M059J (cell line): Measurements from ENCODE around the gene CEP192. TPM values are rescaled to one million over a fixed set of nuclear protein-coding genes. Genes with fewer than 3 reads are reported as not detected.

Experiments used
- DNase-seq: peaks from one replicate; pipeline ENCODE4 v3.0.0-alpha.2; 2012; ENCODE audit warnings: low read depth
- total RNA-seq: library from RNA; depleted of rRNA; stranded (reverse); fragments of >200 nt; shearing (Covaris generic); gene quantifications from 2 replicates; pipeline ENCODE4 v1.2.3, GENCODE V29; 2014; rRNA removed

CEP192 gene
- total RNA-seq, 1 experiment from 2014 or later: 26.1 TPM

DNA sequence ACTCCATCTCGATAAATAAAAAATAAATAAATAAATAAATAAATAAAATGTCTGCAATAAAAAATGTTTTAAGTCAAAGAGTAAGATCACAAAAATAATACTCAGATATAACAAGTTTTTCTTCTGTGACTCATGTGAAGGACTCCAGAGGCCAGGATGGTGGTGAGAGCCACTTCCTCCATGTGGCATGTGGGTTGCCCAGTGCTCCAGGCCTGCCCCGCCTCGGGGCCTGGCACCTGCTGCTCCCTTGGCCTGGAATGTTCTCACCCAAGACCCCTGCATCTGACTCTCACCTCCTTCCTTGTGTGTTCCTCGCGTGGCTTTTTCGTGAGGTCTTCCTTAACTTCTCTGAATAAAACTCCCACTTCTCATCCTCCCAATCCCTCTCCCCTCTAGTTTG is 150.0 kb downstream of the CEP192 start:
- DNase-seq: peak; percentile 33

DNA sequence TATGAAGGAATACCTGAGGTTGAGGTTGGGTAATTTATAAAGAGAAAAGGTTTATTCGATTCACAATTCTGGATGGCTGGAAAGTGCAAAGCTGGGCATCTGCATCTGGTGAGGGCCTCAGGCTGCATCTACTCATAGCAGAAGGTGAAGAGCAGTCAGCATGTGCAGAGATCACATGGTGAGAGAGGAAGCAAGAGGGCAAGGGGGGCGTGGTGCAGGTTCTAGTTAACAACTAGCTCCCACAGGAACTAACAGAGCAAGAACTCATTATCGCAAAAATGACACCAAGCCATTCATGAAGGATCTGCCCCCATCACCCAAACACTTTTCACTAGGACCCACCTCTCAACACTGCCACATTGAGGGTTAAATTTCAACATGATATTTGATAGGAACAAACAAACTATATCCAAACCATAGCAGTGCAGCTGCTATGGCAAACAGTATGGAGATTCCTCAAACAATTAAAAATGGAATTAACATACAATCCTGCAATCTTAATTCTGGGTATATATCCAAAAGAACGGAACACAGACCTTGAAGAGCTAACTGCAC is 154.6 kb downstream of the CEP192 start:
- no peak for DNase-seq

DNA sequence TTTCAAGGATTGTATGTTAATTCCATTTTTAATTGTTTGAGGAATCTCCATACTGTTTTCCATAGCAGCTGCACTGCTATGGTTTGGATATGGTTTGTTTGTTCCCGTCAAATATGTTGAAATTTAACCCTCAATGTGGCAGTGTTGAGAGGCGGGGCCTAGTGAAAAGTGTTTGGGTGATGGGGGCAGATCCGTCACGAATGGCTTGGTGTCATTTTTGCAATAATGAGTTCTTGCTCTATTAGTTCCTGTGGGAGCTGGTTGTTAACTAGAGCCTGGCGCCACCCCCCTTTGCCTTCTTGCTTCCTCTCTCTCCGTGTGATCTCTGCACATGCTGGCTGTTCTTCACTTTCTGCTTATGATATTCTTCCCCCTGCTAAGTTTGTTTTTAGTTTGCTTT is 156.0 kb downstream of the CEP192 start:
- DNase-seq: no peak

DNA sequence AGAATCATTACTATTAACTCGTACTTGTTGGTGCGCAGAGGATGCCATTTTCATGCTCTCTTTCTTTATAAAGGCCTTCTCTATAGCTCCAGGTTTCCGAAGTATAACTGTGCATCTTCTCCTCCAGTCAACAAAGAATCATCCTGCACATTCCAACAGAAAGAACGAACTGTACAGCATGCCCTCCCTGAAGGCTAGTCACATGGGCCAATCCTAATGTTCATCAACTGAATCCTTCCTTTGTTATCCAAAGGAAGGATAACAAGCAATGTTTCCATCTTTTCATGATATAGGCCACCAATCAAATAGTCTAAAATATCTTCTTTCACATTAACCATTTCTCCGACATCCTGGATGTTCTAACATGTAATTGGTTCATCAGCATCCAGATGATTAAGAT is 160.5 kb downstream of the CEP192 start:
- no peak for DNase-seq

DNA sequence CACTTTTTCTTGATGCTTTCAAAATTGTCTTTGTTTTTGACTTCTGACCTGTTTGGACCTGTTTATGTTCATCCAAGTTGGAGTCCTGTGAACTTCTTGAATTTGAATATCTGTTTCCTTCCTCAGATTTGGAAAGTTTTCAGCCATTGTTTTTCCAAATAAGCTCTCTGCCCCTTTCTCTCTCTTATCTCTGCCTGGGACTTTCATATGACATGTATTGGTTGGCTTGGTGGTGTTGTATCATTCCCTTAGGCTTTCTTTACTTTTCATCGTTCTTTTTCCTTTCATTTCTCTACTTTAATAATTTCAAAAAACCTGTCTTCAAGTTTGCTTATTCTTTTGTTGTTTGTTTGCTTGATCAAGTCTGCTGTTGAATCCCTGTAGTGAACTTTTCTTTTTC is 167.3 kb downstream of the CEP192 start:
- no peak for DNase-seq

DNA sequence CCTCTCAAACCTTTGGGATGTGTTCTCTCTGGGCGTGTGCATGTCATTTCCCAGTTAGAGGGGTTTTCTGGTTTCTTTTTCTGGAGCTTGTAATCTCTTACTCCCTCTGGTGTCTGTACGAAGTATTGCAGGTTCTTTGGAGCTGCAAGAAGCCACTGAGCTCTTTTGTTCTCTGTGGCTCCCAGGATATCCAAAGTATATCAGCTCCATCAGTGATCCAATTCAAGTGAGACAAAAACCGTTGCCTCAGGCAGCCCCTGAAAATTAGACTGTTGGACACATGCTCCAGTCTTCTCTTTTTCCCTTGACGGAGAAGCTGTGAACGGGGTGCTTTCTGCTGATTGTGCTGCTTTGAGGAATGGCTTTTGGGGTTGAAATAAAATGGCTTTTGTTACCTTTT is 168.4 kb downstream of the CEP192 start:
- DNase-seq: peak; percentile 62

DNA sequence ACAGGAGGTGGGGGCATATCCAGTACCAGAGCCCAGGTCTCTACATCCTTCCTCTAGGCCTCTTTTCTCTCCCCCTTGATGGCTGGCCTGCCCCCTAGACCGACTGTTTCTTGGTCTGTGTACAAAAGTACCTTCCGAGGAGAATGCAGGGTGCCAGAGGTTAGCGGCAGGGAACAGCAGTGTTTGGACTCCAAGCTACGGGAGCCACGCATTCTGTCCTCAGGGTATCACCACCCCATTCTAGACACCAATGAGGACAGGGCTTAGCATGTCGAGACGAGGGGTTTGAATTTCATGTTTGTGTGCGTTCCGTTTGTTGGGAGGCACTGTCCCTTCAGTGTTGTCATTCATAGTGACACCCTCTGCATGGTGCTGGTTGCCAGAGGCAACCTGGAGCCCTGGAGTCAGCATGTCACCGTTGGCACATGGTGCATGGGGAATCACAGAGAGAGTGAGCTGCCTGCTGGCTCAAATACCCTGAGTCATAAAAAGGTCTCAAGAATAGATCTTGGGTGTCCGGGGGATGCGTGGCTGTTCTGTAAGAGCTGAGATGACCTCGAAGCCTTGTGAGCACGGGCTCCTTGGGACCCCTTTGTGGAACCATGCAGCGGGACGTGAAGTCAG is 170.2 kb downstream of the CEP192 start:
- no peak for DNase-seq

DNA sequence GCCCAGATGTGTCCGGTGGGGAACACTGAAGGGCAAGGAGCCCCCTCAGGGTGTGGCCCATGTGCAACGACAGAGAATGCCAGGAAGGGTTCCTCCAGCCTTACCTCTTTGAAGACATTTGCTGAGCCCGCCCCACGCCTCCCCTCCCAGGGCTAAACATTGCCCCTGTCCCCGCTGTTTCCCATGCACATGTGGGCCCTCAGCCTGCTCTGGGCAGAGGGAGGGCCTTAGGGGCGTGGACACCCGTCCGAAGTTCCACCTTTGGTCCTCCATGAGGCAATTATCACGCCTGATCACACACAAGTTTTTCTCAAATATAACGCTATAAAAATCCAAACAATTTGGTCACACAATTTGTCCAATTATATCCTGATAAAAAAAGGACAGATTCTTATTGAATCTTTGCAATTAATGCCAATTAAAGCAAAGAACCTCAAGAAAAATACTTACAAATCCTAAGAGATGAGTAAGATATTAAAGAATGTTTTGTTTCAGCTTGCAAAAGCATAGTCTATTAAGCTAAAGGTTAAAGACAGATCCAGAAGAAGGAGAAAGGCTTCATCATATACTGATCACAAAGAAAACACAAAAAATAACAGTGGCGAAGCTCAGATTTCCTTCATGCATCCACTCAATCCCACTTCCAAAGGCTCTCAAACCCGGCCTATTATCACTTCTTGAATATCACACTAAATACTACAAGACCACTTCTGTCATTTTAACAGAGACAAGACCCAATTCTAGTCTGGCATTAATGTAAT is 172.2 kb downstream of the CEP192 start:
- DNase-seq: no peak

DNA sequence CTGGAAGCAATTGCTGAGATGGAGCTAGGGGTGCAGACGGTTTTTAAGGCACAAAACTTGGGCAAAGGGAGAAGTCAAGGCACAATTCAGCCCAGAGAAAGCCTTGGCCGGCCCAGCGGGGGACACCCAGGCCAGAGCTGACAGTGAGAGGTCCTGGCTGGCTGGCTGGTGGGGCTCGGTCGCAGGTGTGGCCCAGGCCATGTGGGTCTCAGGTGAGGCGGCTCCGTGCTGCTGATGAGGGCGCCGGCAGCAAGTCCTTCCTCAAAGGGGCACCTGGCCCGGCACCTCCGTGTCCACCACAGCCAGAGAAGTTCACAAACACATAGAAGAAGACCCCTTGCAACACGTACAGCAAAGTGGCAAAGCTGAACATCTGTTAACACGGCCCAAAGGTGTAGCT is 173.2 kb downstream of the CEP192 start:
- no peak for DNase-seq

DNA sequence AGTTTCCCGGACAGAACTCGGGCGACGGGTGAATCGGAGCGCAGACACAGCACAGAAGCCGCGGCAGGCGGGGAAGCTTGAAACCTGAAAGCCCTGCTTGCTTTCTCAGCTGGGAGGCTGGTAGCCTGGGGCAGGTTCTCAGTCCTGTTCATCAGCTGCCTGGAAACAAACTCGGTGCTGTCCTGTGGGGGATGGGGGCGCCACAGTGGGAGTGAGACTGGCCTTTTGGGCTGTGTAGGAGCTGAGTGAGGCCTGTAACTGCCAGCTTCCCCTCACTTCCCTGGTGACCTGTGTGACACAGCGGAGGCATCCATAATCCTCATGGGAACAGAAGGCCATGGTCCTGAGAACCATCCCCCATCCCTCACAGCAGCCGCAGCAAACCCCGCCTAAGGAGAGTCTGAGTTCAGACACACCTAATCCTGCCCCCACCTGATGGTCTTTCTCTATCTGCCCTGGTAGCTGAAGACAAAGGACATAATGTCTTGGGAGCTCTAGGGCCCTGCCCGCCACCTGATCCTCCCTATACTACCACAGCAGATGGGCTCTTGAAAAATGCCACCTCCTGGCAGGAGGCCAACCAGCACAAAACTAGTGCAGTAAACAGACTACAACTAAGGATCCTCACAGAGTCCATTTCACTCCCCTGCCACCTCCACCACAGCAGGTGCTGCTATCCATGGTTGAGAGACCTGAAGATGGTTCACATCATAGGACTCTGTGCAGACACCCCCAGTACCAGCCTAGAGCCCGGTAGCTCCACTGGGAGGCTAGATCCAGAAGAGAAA is 174.7 kb downstream of the CEP192 start:
- no peak for DNase-seq

DNA sequence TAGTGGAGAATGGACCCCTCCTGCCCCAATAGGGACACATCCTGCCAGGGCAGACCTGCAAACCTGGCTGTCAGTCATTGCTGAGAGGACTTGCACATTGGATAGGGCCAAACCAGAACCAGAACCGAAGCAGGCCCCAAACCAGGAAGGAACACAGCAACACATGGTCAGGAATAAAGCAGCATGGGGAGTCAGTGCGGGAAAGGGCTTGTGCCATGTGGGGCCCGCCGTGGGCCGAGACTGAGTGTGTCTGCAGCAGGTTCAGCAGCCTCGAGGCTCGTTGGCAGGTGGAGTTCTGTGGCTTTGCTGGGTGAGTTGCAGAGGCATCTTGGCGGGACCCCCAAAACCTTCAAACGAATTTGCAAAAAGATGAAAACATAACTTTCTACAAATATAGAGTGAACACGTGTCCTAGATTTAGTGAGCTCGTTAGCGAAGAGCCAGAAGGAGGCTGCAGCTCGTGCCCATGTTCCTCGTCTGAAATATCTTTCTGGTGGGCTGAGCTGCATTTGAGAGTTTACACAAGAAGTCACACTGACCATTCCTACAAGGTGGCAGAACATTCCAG is 182.5 kb downstream of the CEP192 start:
- no peak for DNase-seq

Other genes with a start within 250 kb of the CEP192 start
- gene PTPN2, start 107.1 kb upstream of the CEP192 start, total RNA-seq: 12.7 and 23.0 TPM in 2 replicates
- gene SEH1L, start 43.4 kb upstream of the CEP192 start, total RNA-seq: 28.0 and 40.9 TPM in 2 replicates
- 1.4 and 1.9 TPM in 2 replicates for gene LDLRAD4, start 227.4 kb downstream of the CEP192 start, total RNA-seq